ENCODE data around the gene CLIC5. TPM values are rescaled to one million over a fixed set of nuclear protein-coding genes. Genes with fewer than 3 reads are reported as not detected.

The CLIC5 gene
- total and polyA plus RNA-seq, 2 of the 8 experiments (the other 6 are each of a cell fraction or from before 2014, with no cell fraction given) = 0.12 to 0.15 TPM

DNA sequence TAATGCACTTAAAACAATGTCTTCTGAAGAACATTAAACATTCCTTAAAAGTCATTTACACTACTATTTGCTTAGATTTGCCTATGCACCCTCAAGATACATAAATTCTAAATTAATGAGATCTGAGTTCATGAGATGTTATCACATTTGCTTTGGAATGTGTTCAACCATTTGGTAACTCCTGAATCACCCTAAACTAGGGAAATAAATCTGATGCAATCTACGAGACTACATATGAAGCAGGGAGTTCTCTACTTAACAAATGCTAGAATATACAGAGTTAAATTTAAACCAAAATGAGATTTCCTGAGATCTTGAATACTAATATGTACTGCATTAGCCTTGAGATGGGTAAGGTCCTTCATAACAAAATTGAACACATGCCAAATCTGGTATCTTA is 170.1 kb downstream of the CLIC5 start (continued):
- no peak for TF ChIP-seq RAD21 (IDR thresholded peaks at IDR 0.05 in 1 of 2, conservative IDR thresholded peaks at IDR 0.05 in 1 of 2; ENCODE audit: low read depth in 2 of 2, low read length in 2 of 2)

Data from H1 (cell line).